Activated CD4-positive, alpha-beta T cell treated with anti-CD3 and anti-CD28 coated beads, Interleukin-2, amount 50 U/mL, for 1 hour (primary cell): ENCODE measurements around the gene LILRA1.
"Not testable (repeated sequence)": the region's sequence is repeated elsewhere in the genome, so short reads cannot be mapped to it uniquely, and the experiment has no call there.

Experiments used
- DNase-seq: peaks from one replicate; pipeline ENCODE4 v3.0.0-alpha.2; 2020

LILRA1 gene

GRCh38 chr19:54578268-54578667 lies 15.2 kb upstream of the LILRA1 start:
- DNase-seq = not testable (repeated sequence)

GRCh38 chr19:54586397-54586796 lies 7.0 kb upstream of the LILRA1 start:
- DNase-seq = no peak

- DNase-seq = no peak
Observed at GRCh38 chr19:54587026-54587425, 6.4 kb upstream of the LILRA1 start.

GRCh38 chr19:54593931-54594626 lies 647 bp downstream of the LILRA1 start:
- not testable (repeated sequence) for DNase-seq

- DNase-seq = no peak
Observed at GRCh38 chr19:54594737-54595136, 1.3 kb downstream of the LILRA1 start.

GRCh38 chr19:54595680-54596436 lies 2.4 kb downstream of the LILRA1 start:
- not testable (repeated sequence) for DNase-seq

GRCh38 chr19:54600212-54600611 lies 6.8 kb downstream of the LILRA1 start:
- DNase-seq = no peak

GRCh38 chr19:54606230-54606629 lies 12.8 kb downstream of the LILRA1 start:
- no peak for DNase-seq

GRCh38 chr19:54606891-54607784 lies 13.7 kb downstream of the LILRA1 start:
- DNase-seq = no peak

- no peak for DNase-seq
Observed at GRCh38 chr19:54607785-54608150, 14.3 kb downstream of the LILRA1 start.

GRCh38 chr19:54608205-54608604 lies 14.8 kb downstream of the LILRA1 start:
- no peak for DNase-seq

GRCh38 chr19:54608792-54609191 lies 15.4 kb downstream of the LILRA1 start:
- no peak for DNase-seq

GRCh38 chr19:54609356-54609791 lies 15.9 kb downstream of the LILRA1 start:
- no peak for DNase-seq

GRCh38 chr19:54612428-54612827 lies 19.0 kb downstream of the LILRA1 start:
- DNase-seq = no peak

GRCh38 chr19:54614726-54615125 lies 21.3 kb downstream of the LILRA1 start:
- no peak for DNase-seq

- DNase-seq = no peak
Observed at GRCh38 chr19:54616057-54616456, 22.6 kb downstream of the LILRA1 start.

- DNase-seq = no peak
Observed at GRCh38 chr19:54616821-54617560, 23.6 kb downstream of the LILRA1 start.

- DNase-seq = no peak
Observed at GRCh38 chr19:54620464-54620863, 27.0 kb downstream of the LILRA1 start.

- no peak for DNase-seq
Observed at GRCh38 chr19:54622431-54622830, 29.0 kb downstream of the LILRA1 start.

- DNase-seq = not testable (repeated sequence)
Observed at GRCh38 chr19:54624234-54624633, 30.8 kb downstream of the LILRA1 start.

- DNase-seq = not testable (repeated sequence)
Observed at GRCh38 chr19:54624934-54625730, 31.7 kb downstream of the LILRA1 start.

- DNase-seq = no peak
Observed at GRCh38 chr19:54626757-54627156, 33.3 kb downstream of the LILRA1 start.
